ENCODE measurements around the gene CDKAL1. TPM values are rescaled to one million over a fixed set of nuclear protein-coding genes. Genes with fewer than 3 reads are reported as not detected.

The CDKAL1 gene
- total RNA-seq, 2 donors from 2014 or later: 23.5 to 26.4 TPM

DNA sequence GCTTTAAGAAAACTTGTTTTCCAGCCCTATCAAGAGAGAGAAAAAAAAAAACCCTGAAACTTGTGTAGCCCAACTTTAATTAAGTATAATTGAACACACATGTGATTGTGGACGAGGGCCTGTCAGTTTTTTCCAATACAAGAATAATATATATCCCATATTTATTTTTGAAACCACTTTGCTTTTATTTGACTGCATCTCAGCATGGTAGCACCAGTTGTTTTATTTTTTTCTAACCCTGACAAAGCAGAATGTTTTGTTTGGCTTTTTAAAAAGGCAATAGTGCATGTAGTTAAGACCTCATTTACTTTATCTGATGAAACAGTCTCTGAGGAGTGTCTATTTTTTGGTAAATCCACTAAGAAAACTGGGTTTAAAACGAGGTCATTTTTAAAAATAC is 257.7 kb downstream of the CDKAL1 start:
- Mint-ChIP-seq H3K4me3 (no peak overlapping the region), H3K9me3 (no peaks in the 10 kb centered on the region), H3K4me1 (peaks cover 20% of the 10 kb centered on the region), H3K27ac (no peak overlapping the region), H3K27me3 (ENCODE audit: insufficient read depth) (no peaks in the 10 kb centered on the region), H3K36me3 (ENCODE audit: low read depth) (peaks cover 11% of the 10 kb centered on the region)
- TF ChIP-seq, protein P1, sequence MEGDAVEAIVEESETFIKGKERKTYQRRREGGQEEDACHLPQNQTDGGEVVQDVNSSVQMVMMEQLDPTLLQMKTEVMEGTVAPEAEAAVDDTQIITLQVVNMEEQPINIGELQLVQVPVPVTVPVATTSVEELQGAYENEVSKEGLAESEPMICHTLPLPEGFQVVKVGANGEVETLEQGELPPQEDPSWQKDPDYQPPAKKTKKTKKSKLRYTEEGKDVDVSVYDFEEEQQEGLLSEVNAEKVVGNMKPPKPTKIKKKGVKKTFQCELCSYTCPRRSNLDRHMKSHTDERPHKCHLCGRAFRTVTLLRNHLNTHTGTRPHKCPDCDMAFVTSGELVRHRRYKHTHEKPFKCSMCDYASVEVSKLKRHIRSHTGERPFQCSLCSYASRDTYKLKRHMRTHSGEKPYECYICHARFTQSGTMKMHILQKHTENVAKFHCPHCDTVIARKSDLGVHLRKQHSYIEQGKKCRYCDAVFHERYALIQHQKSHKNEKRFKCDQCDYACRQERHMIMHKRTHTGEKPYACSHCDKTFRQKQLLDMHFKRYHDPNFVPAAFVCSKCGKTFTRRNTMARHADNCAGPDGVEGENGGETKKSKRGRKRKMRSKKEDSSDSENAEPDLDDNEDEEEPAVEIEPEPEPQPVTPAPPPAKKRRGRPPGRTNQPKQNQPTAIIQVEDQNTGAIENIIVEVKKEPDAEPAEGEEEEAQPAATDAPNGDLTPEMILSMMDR (conservative IDR thresholded peaks at IDR 0.05): no peak
- no peak overlapping the region for H3K4me3 ChIP-seq (ENCODE audit: low read length)
- no peaks in the 10 kb centered on the region for H3K9me3 ChIP-seq (ENCODE audit: control insufficient read depth, low read length)
- H3K9ac ChIP-seq (ENCODE audit: extremely low read depth, low read length, poor library complexity, severe bottlenecking): no peak overlapping the region
- no peak for DNase-seq
- peaks cover 5% of the 10 kb centered on the region for H3K4me1 ChIP-seq (ENCODE audit: control insufficient read depth, insufficient read depth, low read length)
- 78 to 83% methylated on average over 2 of the region's 2 CpGs for WGBS, 2 experiments (ENCODE audit: insufficient coverage in 1 of 2, insufficient read length in 1 of 2)
- H3K27ac ChIP-seq (ENCODE audit: low read depth, low read length): no peak overlapping the region
- H3K36me3 ChIP-seq (ENCODE audit: control insufficient read depth, insufficient read depth, low read length): no peaks in the 10 kb centered on the region
- no peaks in the 10 kb centered on the region for H3K27me3 ChIP-seq (ENCODE audit: control insufficient read depth, insufficient read depth, low read length, poor library complexity, severe bottlenecking)

DNA sequence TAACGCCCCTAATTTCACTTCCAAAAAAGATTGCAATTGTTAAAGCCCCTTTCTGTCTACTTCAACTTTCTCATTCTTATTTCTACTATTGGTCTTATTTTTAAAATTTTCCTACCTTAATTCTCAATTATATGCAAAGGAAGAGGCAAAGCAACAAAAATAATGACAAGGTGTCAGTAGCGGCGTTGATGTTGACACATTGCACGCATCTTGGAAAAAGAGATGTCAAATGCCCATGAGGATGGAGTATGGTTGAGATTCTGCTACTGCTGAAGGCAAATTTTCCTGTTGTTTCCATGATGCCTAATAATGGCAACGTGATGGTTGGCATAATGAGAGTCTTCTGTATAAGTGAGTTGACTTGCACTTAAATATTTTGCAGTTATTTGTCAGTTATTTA is 258.9 kb downstream of the CDKAL1 start:
- peaks cover 19% of the 10 kb centered on the region for H3K36me3 Mint-ChIP-seq (ENCODE audit: low read depth)
- H3K9me3 Mint-ChIP-seq: no peaks in the 10 kb centered on the region
- Histone ChIP-seq H3K27ac (ENCODE audit: low read depth, low read length) (no peak overlapping the region), H3K9me3 (ENCODE audit: control insufficient read depth, low read length) (no peaks in the 10 kb centered on the region), H3K4me1 (ENCODE audit: control insufficient read depth, insufficient read depth, low read length) (peaks cover 5% of the 10 kb centered on the region), H3K27me3 (ENCODE audit: control insufficient read depth, insufficient read depth, low read length, poor library complexity, severe bottlenecking) (no peaks in the 10 kb centered on the region), H3K9ac (ENCODE audit: extremely low read depth, low read length, poor library complexity, severe bottlenecking) (no peak overlapping the region), H3K36me3 (ENCODE audit: control insufficient read depth, insufficient read depth, low read length) (no peaks in the 10 kb centered on the region), H3K4me3 (ENCODE audit: low read length) (no peak overlapping the region)
- TF ChIP-seq, protein P1 (conservative IDR thresholded peaks at IDR 0.05): no peak
- 73 to 75% methylated on average over 4 to 5 of the region's 5 CpGs for WGBS, 2 experiments (ENCODE audit: insufficient coverage in 1 of 2, insufficient read length in 1 of 2)
- H3K4me3 Mint-ChIP-seq: no peak overlapping the region
- peaks cover 11% of the 10 kb centered on the region for H3K4me1 Mint-ChIP-seq
- H3K27ac Mint-ChIP-seq: no peak overlapping the region
- H3K27me3 Mint-ChIP-seq (ENCODE audit: insufficient read depth): no peaks in the 10 kb centered on the region
- DNase-seq: no peak

DNA sequence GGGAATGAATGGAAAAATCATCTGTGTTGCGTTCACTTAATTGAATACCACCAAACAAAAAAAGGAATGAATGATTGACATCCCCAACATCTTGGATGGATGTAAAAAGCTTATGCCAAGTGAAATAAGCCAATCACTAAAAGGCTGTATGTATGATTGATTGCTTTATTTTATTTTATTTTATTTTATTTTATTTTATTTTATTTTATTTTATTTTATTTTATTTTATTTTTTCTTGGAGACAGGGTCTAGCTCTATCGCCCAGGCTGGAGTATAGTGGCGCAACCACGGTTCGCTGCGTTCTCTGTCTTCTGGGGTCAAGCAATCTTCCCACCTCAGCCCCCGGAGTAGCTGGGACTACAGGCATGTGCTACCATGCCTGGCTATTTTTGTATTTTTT is 263.3 kb downstream of the CDKAL1 start:
- peaks cover 8% of the 10 kb centered on the region for H3K36me3 Mint-ChIP-seq (ENCODE audit: low read depth)
- Histone ChIP-seq H3K9ac (ENCODE audit: extremely low read depth, low read length, poor library complexity, severe bottlenecking) (no peak overlapping the region), H3K4me3 (ENCODE audit: low read length) (no peak overlapping the region), H3K4me1 (ENCODE audit: control insufficient read depth, insufficient read depth, low read length) (no peaks in the 10 kb centered on the region), H3K27ac (ENCODE audit: low read depth, low read length) (no peak overlapping the region), H3K9me3 (ENCODE audit: control insufficient read depth, low read length) (no peaks in the 10 kb centered on the region), H3K27me3 (ENCODE audit: control insufficient read depth, insufficient read depth, low read length, poor library complexity, severe bottlenecking) (no peaks in the 10 kb centered on the region), H3K36me3 (ENCODE audit: control insufficient read depth, insufficient read depth, low read length) (no peaks in the 10 kb centered on the region)
- no peaks in the 10 kb centered on the region for H3K27me3 Mint-ChIP-seq (ENCODE audit: insufficient read depth)
- no peaks in the 10 kb centered on the region for H3K9me3 Mint-ChIP-seq
- no peak for DNase-seq
- 96 to 100% methylated on average over 6 to 7 of the region's 7 CpGs for WGBS, 2 experiments (ENCODE audit: insufficient coverage in 1 of 2, insufficient read length in 1 of 2)
- H3K27ac Mint-ChIP-seq: no peak overlapping the region
- no peaks in the 10 kb centered on the region for H3K4me1 Mint-ChIP-seq
- TF ChIP-seq, protein P1 (conservative IDR thresholded peaks at IDR 0.05): no peak
- H3K4me3 Mint-ChIP-seq: no peak overlapping the region

Data from endodermal cell (in vitro differentiated cells).